G401.6 (cell line): ENCODE measurements around the gene BTG2.

Source experiments
- FAIRE-seq: peaks from 2 replicates; lab custom pipeline; 2012; peaks lifted over from hg19 to GRCh38; lab: Jason Lieb, UNC

Gene BTG2

GRCh38 chr1:203276916-203277545, 28.3 kb upstream of the BTG2 start:
- no peak for FAIRE-seq

GRCh38 chr1:203278082-203278884, 27.0 kb upstream of the BTG2 start:
- FAIRE-seq = no peak

GRCh38 chr1:203278885-203279406, 26.4 kb upstream of the BTG2 start:
- FAIRE-seq = no peak

- no peak for FAIRE-seq
Measured at GRCh38 chr1:203280061-203280460, 25.3 kb upstream of the BTG2 start.

- no peak for FAIRE-seq
Measured at GRCh38 chr1:203281033-203281432, 24.3 kb upstream of the BTG2 start.

- FAIRE-seq = no peak
Measured at GRCh38 chr1:203281851-203282661, 23.3 kb upstream of the BTG2 start.

- FAIRE-seq = no peak
Measured at GRCh38 chr1:203282720-203283542, 22.4 kb upstream of the BTG2 start.

- FAIRE-seq = no peak
Measured at GRCh38 chr1:203283597-203283996, 21.7 kb upstream of the BTG2 start.

- no peak for FAIRE-seq
Measured at GRCh38 chr1:203284411-203285123, 20.8 kb upstream of the BTG2 start.

GRCh38 chr1:203286161-203286984, 18.9 kb upstream of the BTG2 start:
- no peak for FAIRE-seq

GRCh38 chr1:203287109-203287893, 18.0 kb upstream of the BTG2 start:
- no peak for FAIRE-seq

GRCh38 chr1:203287898-203288297, 17.4 kb upstream of the BTG2 start:
- FAIRE-seq = no peak

- no peak for FAIRE-seq
Measured at GRCh38 chr1:203288400-203288799, 16.9 kb upstream of the BTG2 start.

GRCh38 chr1:203289281-203289981, 15.9 kb upstream of the BTG2 start:
- FAIRE-seq = no peak

GRCh38 chr1:203289982-203290260, 15.4 kb upstream of the BTG2 start:
- no peak for FAIRE-seq

GRCh38 chr1:203290261-203291089, 14.8 kb upstream of the BTG2 start:
- no peak for FAIRE-seq

GRCh38 chr1:203291201-203292096, 13.9 kb upstream of the BTG2 start:
- no peak for FAIRE-seq
